Measurements from ENCODE around the gene C15orf39. TPM values are rescaled to one million over a fixed set of nuclear protein-coding genes. Genes with fewer than 3 reads are reported as not detected.
"Not testable (repeated sequence)": the region's sequence is repeated elsewhere in the genome, so short reads cannot be mapped to it uniquely, and the experiment has no call there.

Gene C15orf39
- total RNA-seq, 2 donors from 2014 or later: 16.5 to 22.0 TPM

DNA sequence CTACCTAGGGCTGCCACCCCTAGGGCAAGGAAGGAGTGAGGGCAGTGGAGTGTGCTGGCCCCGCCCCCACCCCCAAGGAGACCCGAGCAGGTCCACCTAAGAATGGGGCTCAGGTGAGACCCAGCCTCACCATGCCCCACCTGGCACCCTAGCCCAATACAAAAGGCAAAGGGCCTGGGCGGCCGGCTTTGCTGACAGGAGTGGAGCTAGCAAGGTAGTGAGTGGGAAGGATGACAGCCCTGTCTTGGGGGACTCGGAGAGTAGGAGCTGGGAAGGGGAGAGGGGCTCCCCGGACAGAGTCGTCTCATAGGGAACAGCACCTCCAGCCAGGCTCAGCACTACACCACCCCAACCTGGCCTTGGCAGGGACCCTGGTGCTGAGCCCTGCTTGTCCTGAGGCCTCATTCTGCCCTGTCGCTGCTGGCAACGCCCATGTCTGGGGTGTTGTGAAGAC lies 12.1 kb downstream of the C15orf39 start:
- Mint-ChIP-seq H3K36me3 (ENCODE audit: insufficient read depth in 2 of 2) (peaks cover 2 to 3% of the 10 kb centered on the region in 2 donors), H3K4me1 (ENCODE audit: low read depth) (peaks cover 11% of the 10 kb centered on the region), H3K27ac (no peak overlapping the region), H3K9me3 (no peaks in the 10 kb centered on the region), H3K27me3 (ENCODE audit: low read depth) (no peaks in the 10 kb centered on the region), H3K4me3 (no peak overlapping the region)
- DNase-seq: no peak
- ATAC-seq (replicated peaks in 1 of 2): no peak

- DNase-seq (no peak), ATAC-seq (replicated peaks in 1 of 2) (no peak)
- peaks cover 0 to 2% of the 10 kb centered on the region in 2 donors for H3K36me3 Mint-ChIP-seq (ENCODE audit: insufficient read depth in 2 of 2)
- H3K9me3 Mint-ChIP-seq: no peaks in the 10 kb centered on the region
- H3K4me1 Mint-ChIP-seq (ENCODE audit: low read depth): peaks cover 4% of the 10 kb centered on the region
- H3K27ac Mint-ChIP-seq: no peak overlapping the region
- no peaks in the 10 kb centered on the region for H3K27me3 Mint-ChIP-seq (ENCODE audit: low read depth)
- no peak overlapping the region for H3K4me3 Mint-ChIP-seq
Observed at GRCh38 chr15:75214293-75215096, 12.8 kb downstream of the C15orf39 start.

- Mint-ChIP-seq H3K27me3 (ENCODE audit: low read depth) (no peaks in the 10 kb centered on the region), H3K4me3 (no peak overlapping the region), H3K4me1 (ENCODE audit: low read depth) (no peaks in the 10 kb centered on the region), H3K9me3 (no peaks in the 10 kb centered on the region), H3K27ac (no peak overlapping the region), H3K36me3 (ENCODE audit: insufficient read depth in 2 of 2) (peaks cover 0 to 2% of the 10 kb centered on the region in 2 donors)
- no peak for DNase-seq
- ATAC-seq (replicated peaks in 1 of 2): no peak
Observed at GRCh38 chr15:75215107-75216004, 13.7 kb downstream of the C15orf39 start.

DNA sequence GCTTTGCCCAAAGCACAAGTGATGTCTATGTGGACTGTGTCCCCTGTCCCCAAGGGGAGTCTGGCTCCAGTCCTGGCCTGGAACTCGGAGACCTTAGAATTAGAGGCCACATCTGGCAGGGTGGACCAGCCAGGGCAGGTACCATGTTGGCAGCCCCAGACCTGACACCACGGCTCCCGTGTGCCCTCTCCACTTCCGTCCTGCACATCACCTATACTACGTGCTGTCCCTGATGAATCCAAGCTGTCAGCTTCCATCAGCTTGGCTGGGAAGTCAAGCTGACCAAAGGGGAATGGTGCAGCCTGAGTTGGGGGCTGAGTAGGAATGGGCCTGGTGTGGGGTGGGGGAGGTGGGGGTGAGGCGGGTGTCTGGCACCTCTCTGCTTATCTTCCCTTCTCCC lies 15.3 kb downstream of the C15orf39 start:
- Mint-ChIP-seq H3K27me3 (ENCODE audit: low read depth) (no peaks in the 10 kb centered on the region), H3K27ac (no peak overlapping the region), H3K9me3 (no peaks in the 10 kb centered on the region), H3K4me3 (no peak overlapping the region), H3K36me3 (ENCODE audit: insufficient read depth in 2 of 2) (no peaks in the 10 kb centered on the region), H3K4me1 (ENCODE audit: low read depth) (no peaks in the 10 kb centered on the region)
- ATAC-seq (replicated peaks in 1 of 2) (no peak), DNase-seq (no peak)

- H3K4me1 Mint-ChIP-seq (ENCODE audit: low read depth); H3K36me3 Mint-ChIP-seq (ENCODE audit: insufficient read depth in 2 of 2); DNase-seq; H3K27ac Mint-ChIP-seq; H3K27me3 Mint-ChIP-seq (ENCODE audit: low read depth); ATAC-seq (replicated peaks in 1 of 2); H3K4me3 Mint-ChIP-seq; H3K9me3 Mint-ChIP-seq: not testable (repeated sequence)
Observed at GRCh38 chr15:75217574-75217973, 15.9 kb downstream of the C15orf39 start.

DNA sequence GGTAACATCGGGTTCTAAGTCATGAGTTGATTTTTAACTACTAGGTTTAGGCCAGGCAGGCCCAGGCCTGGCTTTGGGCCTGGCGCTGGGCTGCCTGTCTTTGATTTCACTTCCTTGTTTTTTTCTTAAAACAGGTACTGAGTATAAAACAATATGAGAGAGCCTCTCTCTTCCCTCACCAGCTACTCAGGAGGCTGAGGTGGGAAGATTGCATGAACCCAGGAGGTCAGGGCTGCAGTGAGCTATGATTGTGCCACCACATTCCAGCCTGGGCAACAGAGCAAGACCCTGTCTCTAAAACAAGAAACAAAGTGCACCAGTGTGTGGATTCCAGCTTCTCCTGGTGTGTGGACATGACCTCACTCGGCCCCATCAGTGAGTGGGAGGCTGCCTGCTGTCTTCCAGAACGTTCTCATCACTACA lies 17.8 kb downstream of the C15orf39 start:
- H3K9me3 Mint-ChIP-seq; H3K27ac Mint-ChIP-seq; H3K4me3 Mint-ChIP-seq; ATAC-seq (replicated peaks in 1 of 2); DNase-seq; H3K36me3 Mint-ChIP-seq (ENCODE audit: insufficient read depth in 2 of 2); H3K4me1 Mint-ChIP-seq (ENCODE audit: low read depth); H3K27me3 Mint-ChIP-seq (ENCODE audit: low read depth): not testable (repeated sequence)

GRCh38 chr15:75223688-75224087 lies 22.0 kb downstream of the C15orf39 start:
- Mint-ChIP-seq H3K4me3 (no peak overlapping the region), H3K27me3 (ENCODE audit: low read depth) (no peaks in the 10 kb centered on the region), H3K27ac (no peak overlapping the region), H3K9me3 (no peaks in the 10 kb centered on the region), H3K36me3 (ENCODE audit: insufficient read depth in 2 of 2) (no peaks in the 10 kb centered on the region), H3K4me1 (ENCODE audit: low read depth) (no peaks in the 10 kb centered on the region)
- ATAC-seq (replicated peaks in 1 of 2) (no peak), DNase-seq (no peak)

GRCh38 chr15:75224281-75224680 lies 22.6 kb downstream of the C15orf39 start:
- Mint-ChIP-seq H3K27ac (no peak overlapping the region), H3K9me3 (no peaks in the 10 kb centered on the region), H3K36me3 (ENCODE audit: insufficient read depth in 2 of 2) (no peaks in the 10 kb centered on the region), H3K4me3 (no peak overlapping the region), H3K27me3 (ENCODE audit: low read depth) (no peaks in the 10 kb centered on the region), H3K4me1 (ENCODE audit: low read depth) (no peaks in the 10 kb centered on the region)
- DNase-seq (no peak), ATAC-seq (replicated peaks in 1 of 2) (no peak)

DNA sequence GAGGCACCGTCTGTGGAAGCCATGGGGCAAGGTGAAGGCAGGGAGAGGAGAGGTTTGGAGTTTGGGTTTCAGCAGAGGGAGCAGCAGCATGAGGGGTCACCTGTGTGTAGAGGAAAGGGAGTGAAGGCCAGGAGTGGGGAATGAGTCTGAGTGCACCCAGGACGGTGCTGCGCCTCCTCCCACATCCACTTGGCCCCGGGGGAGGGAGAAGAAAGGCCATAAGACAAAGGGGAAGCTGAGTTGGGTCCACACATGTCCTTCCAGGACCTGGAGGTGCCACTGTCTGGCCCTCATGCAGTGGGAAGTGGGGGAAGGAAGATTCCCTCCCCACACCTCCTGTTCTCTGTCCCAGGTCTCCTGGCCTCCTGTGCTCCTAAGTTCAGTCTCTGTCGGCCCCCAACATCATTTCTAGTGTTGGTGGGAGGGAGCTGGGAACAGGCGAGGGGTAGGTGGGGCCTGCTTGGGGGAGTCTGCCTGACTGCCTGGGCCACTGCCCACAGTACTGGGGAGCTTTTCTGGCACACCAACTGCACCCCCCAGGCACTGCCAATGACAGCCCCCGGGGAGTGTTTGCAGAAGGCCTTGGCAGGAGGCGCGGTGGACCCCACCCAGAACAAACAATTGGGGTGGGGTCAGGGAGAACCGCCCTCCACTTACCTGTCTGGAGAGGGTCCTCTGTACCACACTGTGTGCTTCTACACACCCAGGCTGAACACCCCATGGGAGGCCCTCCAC lies 23.6 kb downstream of the C15orf39 start:
- not testable (repeated sequence) for H3K36me3 Mint-ChIP-seq (ENCODE audit: insufficient read depth in 2 of 2); H3K4me1 Mint-ChIP-seq (ENCODE audit: low read depth); ATAC-seq (replicated peaks in 1 of 2); H3K27me3 Mint-ChIP-seq (ENCODE audit: low read depth); DNase-seq; H3K9me3 Mint-ChIP-seq; H3K27ac Mint-ChIP-seq; H3K4me3 Mint-ChIP-seq

- no peak for ATAC-seq (replicated peaks in 1 of 2)
Observed at GRCh38 chr15:75225951-75226732, 24.5 kb downstream of the C15orf39 start.

GRCh38 chr15:75227112-75227511 lies 25.4 kb downstream of the C15orf39 start:
- H3K4me1 Mint-ChIP-seq (ENCODE audit: low read depth); H3K4me3 Mint-ChIP-seq; ATAC-seq (replicated peaks in 1 of 2); H3K9me3 Mint-ChIP-seq; H3K27ac Mint-ChIP-seq; H3K27me3 Mint-ChIP-seq (ENCODE audit: low read depth); DNase-seq; H3K36me3 Mint-ChIP-seq (ENCODE audit: insufficient read depth in 2 of 2): not testable (repeated sequence)

More at GRCh38 chr15:75225951-75226732, 24.5 kb downstream of the C15orf39 start:
- H3K27me3 Mint-ChIP-seq (ENCODE audit: low read depth): no peaks in the 10 kb centered on the region
- no peak overlapping the region for H3K27ac Mint-ChIP-seq
- no peak for DNase-seq
- no peaks in the 10 kb centered on the region for H3K4me1 Mint-ChIP-seq (ENCODE audit: low read depth)
- no peaks in the 10 kb centered on the region for H3K9me3 Mint-ChIP-seq
- H3K36me3 Mint-ChIP-seq (ENCODE audit: insufficient read depth in 2 of 2): no peaks in the 10 kb centered on the region
- no peak overlapping the region for H3K4me3 Mint-ChIP-seq

- no peaks in the 10 kb centered on the region for H3K36me3 Mint-ChIP-seq (ENCODE audit: insufficient read depth in 2 of 2)
Observed at GRCh38 chr15:75227663-75228280, 26.1 kb downstream of the C15orf39 start.

More at GRCh38 chr15:75227663-75228280, 26.1 kb downstream of the C15orf39 start:
- DNase-seq (no peak), ATAC-seq (replicated peaks in 1 of 2) (no peak)
- Mint-ChIP-seq H3K27me3 (ENCODE audit: low read depth) (peaks cover 12% of the 10 kb centered on the region), H3K4me3 (no peak overlapping the region), H3K9me3 (no peaks in the 10 kb centered on the region), H3K27ac (no peak overlapping the region), H3K4me1 (ENCODE audit: low read depth) (no peaks in the 10 kb centered on the region)

Measured in activated T-cell treated with anti-CD3 and anti-CD28 coated beads, Interleukin-2, amount 50 U/mL, for 72 hours (primary cell).